ENCODE results near the gene TCIRG1.

Gene TCIRG1

DNA sequence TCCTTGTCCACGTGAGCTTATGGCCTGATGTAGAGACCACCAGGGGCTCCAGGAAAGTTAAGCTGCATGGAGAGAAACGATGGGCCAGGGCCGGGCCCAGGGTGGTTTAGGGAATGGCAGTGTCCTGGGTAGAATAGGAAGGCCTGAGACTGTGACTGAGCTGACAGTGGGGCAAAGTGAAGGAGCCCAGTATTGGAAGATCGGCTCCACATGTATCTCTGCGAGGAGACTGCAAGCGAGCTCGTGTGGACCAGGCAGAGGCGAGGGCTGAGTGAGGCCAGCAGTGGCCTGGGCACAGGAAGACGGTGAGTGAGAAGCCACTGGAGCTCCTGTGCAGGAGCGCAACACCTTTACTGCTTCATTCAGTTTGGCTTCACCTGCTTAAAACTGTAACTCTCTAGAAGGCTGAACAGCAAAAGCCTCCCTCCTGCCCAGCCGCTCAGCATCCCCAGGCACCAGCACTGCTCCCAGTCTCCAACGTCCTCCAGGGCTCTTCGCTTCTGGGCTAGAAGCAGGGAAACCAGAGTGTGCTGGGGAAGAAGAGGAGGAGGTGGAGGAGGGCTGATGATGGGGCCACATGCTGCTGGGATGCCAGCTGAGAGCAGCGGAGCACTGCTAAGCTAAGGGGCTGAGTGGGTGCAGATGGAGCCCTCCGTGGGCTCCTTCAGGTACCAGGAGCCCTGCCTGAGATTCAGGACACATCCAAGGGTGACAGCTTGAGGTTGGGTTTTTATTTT, 13.5 kb downstream of the TCIRG1 start:
- no peak for DNase-seq (ENCODE audit: low read depth)

DNA sequence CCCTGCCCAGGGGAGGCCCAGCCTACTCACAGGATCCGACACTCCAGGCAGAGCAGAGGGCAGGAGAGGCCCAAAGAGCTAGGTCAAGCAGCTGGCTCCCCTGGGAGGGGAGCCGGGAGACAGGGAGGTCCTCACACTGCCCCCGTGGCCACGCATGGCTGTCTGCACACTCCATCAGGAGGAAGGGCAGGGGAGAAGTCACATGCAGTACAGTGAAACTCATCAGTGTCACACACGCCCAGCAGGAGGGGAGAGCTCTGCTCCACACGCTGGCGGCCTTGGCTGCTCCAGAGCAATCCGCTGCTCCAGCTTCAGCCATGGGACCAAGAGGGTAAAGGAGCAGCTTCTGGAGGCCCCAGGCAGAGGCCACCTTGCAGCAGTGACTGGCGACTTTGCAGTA, 14.3 kb downstream of the TCIRG1 start:
- DNase-seq (ENCODE audit: low read depth): no peak

DNA sequence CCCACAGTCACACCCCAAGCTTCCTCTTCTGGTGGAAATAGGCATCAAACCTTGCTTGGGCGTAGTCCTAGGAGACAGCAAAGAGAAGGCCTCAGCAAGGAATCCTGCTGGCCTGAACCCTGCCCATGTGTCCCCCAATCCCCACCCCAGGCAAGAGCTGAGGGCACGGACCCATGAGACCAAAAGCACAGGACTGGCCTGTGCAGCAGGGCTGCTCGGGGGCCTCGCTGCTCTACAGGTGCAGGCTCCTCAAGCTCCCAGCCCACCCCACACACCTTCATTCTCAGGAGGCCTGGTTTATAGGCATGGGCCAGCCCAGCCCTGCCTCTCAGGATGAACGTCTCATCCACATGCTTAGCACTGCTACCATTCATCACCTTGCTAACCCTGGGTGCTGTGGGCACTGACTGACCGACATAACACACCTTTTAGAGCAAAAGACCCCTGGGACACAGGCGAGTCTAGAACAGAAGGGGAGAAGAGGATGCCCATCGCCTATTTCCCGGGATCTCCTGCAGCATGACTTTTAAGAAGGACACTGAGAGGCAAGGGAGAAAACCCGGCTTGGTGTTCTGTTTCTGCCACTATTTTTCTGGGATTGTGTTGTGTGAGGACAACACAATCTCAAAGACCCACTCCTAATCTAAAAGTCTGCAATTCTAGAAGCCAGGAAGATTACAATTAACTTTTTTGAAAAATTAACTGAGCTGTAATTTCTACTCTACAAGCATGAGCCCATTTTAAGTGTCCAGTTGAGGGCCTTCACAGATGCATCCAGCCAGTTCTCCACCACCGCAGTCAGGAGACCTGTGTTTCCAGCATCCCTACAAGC, 15.4 kb downstream of the TCIRG1 start:
- DNase-seq (ENCODE audit: low read depth): no peak

DNA sequence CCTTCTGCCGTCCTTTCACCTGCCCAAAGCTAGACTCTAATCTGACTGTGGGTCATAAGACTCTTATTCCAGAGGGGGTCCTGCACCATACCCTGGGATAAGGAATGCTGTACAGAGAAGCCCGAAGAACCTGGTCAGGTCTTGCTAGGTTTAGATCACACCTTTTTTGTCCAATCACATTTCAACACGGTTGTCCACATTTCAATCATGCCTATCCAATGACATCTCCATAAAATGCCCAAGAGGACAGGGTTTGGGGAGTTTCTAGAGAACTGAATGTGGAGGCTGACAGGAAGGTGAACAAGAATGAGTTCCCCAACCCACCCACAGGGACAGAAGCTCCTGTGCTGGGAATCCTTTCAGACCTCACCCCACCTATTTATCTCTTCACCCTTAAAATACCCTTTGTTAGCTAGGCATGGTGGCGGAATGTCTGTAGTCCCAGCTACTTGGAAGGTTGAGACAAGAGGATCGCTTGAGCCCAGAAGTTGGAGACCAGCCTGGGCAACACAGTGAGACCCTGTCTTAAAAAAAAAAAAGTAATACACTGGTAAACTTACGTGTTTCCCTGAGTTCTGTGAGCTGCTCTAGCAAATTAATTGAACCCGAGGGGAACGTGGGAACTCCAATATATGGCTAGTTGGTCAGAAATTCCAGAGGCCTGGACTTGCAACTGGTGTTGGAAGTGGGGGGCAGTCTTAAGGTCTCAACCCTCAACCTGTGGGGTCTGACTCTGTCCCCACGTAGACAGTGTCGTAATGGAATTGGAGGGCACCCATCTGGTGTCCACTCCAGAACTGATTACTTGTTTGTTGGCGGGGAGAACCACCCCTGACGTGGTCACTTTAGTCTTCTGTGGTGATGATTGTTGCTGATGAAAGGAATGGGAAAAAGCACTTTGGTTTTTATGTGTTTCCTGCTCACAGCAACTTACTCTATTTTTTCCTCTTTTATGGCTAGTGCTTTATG, 17.8 kb downstream of the TCIRG1 start:
- DNase-seq (ENCODE audit: low read depth): no peak

DNA sequence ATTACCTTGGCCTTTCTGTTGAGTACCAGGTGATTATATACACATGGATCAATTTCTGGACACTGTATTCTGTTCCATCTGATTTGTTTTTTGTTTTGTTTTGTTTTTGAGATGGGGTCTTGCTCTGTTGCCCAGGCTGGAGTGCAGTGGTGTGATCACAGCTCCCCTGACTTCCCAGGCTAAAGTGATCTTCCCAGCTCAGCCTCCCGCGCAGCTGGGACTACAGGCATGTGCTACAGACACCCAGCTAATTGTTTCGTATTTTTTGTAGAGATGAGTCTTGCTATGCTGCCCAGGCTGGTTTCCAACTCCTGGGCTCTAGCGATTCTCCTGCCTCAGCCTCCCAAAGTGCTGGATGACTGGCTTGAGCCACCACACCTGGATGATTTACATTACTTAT, 19.0 kb downstream of the TCIRG1 start:
- DNase-seq (ENCODE audit: low read depth): no peak

DNA sequence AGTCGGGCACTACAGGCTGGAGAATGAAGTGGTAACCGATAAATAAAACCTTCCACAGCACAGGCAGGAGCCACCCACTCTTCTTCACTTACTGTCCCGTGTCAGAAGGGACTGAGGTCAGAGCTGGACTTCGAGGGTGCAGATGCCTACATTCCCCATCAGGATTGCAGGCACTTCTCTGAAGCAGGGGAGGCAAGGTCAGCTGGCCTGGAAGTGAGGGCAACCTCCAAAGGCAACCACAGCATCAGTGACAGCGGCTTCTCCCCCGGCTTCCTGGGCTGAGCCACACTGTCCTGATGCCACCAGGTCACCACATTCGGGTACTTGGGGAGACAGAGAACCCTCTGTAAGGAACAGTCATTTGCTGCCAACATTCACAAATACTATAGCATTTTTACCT, 22.7 kb downstream of the TCIRG1 start:
- DNase-seq (ENCODE audit: low read depth): no peak

DNA sequence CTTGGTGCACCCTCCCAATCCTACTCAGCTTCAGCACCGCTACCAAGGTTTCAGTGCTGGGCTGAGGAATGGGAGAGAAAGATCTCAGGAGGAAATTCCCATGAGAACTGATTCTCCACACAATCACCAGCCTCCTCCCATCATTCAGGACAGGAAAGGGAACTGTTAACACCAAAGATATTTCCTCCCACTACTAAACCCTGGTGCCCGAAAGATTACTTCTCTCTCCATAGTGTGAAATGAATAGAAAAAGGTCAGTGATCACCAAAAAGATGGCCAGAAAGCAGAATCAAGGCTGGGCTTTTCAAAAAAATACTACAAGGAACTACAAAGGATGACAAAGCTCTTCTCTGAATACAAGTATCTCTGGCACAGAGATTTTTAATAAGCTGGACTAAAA, 26.1 kb downstream of the TCIRG1 start:
- DNase-seq (ENCODE audit: low read depth): no peak

DNA sequence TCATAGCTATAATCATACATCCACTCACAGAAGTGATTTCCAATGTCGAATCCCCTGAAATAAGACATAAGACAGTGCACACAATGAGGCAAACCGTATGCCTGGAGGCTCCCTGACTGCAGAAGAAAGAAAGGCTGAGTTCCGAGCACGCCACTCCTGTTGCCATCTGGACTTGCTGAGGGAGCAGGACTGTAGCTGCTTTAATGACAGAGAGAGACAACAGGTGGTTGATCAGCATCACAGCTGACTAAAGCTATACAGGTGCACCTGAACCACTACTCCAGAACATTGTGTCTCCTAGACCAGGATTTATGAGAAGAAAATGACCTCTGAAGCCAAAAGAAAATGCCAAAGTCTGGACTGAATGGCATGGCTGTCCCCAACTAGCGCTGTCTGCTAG, 27.0 kb downstream of the TCIRG1 start:
- no peak for DNase-seq (ENCODE audit: low read depth)

DNA sequence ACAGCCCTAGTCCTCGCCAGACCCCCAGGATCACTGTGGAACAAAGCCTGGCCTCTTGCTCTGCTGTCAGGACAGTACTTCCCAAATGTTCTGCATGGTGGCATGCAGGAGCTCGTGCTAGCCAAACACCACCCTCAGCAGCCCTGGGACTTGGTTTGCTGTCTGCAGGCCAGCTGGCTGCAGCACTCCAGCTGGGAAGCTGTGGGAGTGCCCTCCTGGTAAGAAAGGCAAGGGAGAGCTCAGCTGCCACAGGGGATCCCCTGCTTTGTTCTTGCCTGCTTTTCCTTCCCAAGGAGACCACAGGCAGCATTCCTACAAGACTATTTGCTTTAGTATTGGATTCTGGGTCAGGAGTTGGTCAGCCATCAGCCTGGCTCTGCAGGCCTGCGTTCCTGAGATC, 27.9 kb downstream of the TCIRG1 start:
- no peak for DNase-seq (ENCODE audit: low read depth)

DNA sequence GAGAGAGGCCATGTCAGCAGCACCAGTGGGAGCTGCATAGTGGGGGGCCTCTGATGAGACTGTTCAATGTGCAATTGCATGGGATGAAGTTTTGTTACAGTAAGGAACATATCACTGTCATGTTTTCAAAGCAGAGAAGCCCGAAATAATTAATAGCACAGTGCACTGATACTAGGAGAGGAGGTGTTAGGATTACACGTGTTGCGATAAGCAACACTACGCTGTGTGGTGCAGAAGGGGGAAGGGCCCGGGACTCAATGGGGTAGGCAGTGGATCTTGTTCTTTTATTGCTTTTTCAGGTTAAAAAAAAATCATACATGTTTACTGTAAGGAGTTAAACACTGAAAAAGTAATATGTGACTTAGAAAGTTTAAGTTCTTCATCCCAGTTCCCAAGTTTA, 29.2 kb downstream of the TCIRG1 start:
- no peak for DNase-seq (ENCODE audit: low read depth)

DNA sequence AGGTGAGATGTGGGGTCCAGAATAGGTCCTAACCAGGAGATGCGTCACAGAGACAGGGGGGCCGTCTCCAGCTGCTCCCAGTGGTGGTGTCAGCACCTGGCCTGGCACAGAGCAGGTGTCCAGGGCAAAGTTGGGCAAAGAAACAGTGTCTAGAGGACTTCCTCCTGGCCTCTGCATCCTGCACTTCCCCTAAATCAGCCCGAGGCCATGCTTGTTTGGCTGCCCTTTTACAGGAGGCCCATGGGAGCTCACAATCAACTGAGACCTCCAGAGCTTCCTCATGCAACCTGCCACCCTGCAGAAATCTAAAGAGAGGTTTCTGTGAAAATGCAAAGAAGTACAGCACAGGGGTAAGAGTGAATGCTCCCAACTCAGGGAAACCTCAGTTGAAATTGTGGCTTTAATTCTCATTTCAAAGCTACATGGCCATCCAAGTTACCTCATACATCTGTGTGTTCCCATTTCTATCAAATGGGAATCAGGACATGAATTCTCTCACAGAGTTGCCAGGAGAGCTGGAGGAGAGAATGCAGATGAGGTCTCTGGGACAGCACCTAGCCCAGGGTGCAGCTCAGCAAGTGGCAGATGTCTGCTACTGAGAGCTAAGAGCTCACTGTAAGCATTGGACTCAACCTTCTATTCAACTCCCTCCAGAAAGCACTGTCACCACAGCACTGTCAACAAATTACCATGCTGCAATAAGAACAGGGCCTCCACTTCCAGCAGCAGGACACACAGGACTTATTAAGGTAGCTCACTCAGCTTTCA, 32.6 kb downstream of the TCIRG1 start:
- no peak for DNase-seq (ENCODE audit: low read depth)

DNA sequence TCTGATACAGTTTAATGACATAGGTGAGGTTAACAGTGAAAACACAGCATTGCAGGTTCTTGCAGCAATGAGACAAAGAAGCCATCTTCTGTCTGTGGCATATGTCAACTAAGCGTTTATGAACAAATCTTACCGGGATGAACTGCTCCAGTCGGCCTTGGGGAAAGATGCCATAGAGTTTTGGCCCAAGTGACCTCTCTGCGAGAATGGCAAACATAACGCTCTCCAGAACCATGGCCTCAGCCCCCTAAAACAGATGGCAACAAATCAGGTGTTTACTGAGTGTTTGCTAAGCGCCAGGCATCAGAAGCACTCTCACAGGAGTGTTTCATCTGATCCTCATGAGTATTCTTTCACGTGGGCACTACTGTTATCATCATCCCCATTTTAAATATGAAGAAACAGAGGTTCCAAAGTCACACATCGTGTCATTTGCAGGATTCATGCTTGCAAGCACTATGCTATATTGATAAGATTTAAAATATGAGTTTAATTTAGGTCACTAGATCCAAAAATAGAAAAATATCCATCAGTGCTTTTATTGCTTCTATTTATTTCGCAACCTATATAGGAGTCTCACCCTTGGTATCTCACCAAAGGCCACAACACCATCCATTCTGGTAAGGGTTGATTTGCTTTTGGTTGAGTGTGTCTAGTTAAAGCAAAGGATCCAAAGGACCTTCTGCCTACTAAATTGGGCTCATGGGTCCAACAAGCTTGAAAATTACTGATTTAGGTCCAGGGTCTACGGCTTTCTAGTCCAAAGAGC, 35.9 kb downstream of the TCIRG1 start:
- no peak for DNase-seq (ENCODE audit: low read depth)

DNA sequence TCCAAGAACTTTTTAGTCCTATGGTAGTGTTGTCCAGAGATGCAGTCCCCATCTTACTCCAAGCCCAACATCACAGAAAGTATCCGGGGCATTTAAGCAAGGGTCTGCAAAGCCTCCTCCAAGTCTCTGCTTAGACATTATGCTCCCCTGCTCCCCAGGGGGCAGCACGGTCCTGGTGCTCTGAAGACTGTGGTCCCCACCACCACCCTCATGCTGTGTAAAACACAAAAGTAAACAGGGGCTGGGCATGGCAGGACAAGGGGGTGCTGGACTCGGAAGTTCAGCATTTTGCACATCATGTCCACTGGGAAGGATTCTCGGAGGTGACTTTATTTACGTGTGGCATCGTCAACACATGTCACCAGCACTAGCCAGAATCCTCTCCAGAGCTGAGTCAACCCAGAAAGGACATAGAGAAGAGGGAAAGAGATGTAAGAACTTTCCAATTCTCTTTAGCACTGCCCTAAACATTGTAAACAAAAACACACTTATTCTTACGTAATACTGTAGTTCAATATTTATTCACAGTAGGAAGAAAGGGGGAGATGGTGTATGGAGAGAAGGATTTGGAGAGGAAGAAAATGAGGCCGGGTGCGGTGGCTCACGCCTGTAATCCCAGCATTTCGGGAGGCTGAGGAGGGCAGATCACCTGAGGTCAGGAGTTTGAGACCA, 37.7 kb downstream of the TCIRG1 start:
- DNase-seq (ENCODE audit: low read depth): no peak

DNA sequence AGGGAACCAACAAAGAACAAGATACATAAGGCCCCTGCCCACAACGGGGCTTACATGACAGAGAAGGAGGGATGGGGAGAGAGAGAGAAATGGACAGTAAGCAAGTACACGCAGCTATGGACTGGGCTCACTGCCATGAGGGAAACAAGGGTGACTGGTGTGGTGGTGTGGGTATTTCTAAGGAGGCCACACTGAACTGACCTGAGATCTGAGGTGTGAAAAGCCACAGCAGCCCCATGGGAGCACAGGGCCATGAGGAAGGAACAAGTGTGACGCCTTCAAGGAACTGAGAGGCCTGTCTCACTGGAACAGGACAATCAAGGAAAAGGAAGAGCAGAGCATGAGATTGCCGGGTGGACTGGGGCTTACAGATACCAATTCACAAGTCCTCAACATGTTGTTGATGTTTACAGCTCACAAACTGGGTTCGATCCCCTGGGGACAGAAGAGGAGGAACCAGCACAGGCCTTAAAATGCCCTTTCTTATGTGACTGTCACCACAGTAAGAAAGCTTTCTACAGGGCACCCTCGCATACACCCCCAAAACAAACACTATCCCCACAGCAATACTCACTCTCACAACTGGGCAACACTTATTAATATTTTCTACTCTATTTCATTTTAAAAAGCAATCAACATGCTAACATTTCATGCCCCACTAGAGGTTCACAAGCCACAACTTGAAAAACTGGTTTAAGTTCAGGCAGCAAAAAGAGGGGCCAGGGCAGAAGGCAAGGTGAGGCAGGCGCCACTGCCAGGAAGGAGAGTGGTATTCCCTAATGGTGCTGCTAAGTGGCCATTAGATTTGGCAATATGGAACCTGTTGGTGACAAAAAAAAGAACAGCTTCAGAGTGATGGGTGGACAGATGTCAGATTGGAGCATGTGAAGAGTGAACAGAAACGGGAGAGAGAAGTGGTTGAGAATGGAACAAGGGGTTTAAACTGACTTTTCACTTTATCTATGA, 39.1 kb downstream of the TCIRG1 start:
- DNase-seq (ENCODE audit: low read depth): no peak

DNA sequence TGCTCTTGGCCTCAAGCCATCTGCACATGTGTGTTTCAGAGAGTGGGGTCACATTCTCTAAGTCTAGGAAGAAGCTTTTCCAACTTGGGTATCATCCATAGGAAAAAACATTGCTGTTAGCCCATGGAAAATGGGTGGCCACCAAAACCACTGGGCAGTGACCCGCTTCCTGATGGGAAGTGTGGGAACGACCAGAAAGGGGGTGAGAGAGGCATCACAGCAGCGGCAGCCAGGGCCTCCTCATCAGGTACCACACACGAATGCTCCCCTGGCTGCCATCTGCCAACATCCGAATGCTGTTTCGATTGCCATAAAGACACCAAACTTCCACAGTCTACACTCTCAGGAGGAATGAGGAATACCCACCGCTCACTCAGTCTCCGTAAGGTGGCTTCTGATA, 42.0 kb downstream of the TCIRG1 start:
- DNase-seq (ENCODE audit: low read depth): no peak

DNA sequence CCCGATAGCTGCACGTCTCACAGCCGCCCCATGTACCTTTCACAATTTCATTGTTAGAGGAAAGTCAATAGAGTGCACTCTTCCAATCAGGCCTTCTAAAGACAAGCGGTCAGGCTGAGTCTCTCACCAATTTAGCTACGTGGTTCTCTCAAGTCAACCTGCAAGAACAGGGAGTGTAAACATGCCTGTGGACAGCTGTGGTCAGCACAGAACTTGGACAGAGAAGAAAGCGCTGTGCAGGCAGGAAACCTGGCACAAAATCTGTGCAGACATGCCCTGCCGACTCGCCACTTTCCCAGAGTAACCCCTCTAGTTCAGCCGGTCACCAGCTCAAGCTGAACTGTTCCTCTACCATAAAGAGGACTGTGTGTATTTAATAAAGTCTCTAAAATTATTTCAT, 42.9 kb downstream of the TCIRG1 start:
- no peak for DNase-seq (ENCODE audit: low read depth)

DNA sequence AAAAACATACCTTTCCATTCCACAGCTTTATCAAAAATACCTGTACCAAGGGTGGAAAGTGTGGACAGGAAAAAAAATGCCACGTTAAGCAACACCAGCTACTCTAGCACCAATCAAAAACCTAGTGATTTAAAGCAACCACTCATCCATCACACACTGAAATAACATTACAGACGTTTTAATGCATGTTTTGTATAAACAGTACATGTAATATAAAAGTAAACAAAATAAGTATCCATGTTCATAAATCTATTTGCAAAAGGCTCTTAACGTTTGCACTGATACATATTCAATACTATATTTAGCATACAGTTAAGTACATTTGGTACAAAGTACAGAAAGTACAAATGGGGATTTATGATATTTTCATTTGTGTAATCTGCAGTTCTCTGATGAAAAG, 43.7 kb downstream of the TCIRG1 start:
- no peak for DNase-seq (ENCODE audit: low read depth)

DNA sequence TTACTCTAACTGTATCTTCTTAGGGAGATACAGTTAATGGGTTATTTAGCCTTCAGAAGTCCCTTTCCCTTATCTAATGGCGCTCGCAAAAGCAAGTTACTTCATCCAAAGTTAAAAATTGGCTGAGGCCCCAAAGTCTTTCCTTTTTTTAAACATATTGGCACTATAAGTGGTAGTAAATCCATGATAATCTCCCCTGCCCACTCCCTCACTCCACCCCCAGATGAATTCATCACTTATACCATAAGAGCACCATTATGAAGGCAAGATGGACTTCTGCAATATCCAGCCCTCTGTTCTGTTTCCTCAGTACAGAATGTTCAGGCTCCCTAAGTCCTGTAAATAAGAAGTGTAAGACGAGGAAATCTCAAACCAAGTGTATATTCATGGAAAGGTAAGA, 44.7 kb downstream of the TCIRG1 start:
- no peak for DNase-seq (ENCODE audit: low read depth)

DNA sequence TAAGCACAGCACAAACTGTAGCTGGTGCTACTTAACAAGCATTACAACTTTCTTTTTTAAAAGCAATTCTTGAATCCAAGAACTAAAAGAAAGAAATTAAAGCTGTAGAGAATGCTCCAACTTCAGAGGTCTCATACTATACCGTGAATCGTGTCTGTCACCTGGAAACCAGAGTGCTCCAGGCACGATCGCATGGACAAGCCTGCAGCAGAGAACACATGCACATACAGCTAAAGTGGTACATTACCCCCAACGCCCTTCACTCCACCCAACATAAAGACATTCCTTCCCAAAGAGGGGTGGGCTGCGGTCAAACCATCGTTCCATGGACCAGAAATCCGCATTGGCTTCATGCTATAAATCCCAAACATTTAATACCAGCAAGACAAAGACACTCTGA, 50.9 kb downstream of the TCIRG1 start:
- no peak for DNase-seq (ENCODE audit: low read depth)

All from stimulated activated CD8-positive, alpha-beta memory T cell treated with anti-CD3 and anti-CD28 coated beads, Interleukin-12 subunit alpha, Interleukin-12 subunit beta, amount 100 ng/mL, for 1 hour (primary cell).